Natural killer cell (primary cell): ENCODE measurements around the gene ELFN2. TPM values are rescaled to one million over a fixed set of nuclear protein-coding genes. Genes with fewer than 3 reads are reported as not detected.

Experiments used
- ATAC-seq, 3 donors: fragments of 150-1000 bp in 2 of 3; fragments of 200-7000 bp in 1 of 3; cut with Tn5 transposase; 1 replicate in 1 of 3; 2 replicates in 2 of 3; pipeline ENCODE4 v1.10.0; 2021; ENCODE audit warnings: mild to moderate bottlenecking in 2 of 3, moderate library complexity in 2 of 3
- DNase-seq, 2 donors: peaks; one replicate each; pipeline versions ENCODE4 v3.0.0 to v3.0.0-alpha.2; 2013 to 2021; ENCODE audit warnings: mixed read lengths in 1 of 2
- H3K27ac ChIP-seq: one replicate; pipeline ENCODE4 v1.5.1; 2013; ENCODE audit warnings: mild to moderate bottlenecking, low read length
- H3K27me3 ChIP-seq: one replicate; pipeline ENCODE4 v1.6.1; 2013; ENCODE audit warnings: low read length; ENCODE audit not compliant: control insufficient read depth, insufficient read depth
- H3K36me3 ChIP-seq: one replicate; pipeline ENCODE4 v1.6.1; 2013; ENCODE audit warnings: low read length; ENCODE audit not compliant: control insufficient read depth, insufficient read depth
- H3K4me1 ChIP-seq: one replicate; pipeline ENCODE4 v1.6.1; 2013; ENCODE audit warnings: low read length; ENCODE audit not compliant: control insufficient read depth, insufficient read depth
- H3K4me3 ChIP-seq: one replicate; pipeline ENCODE4 v1.5.1; 2013; ENCODE audit warnings: low read length
- H3K9me3 ChIP-seq: one replicate; pipeline ENCODE4 v1.6.1; 2013; ENCODE audit warnings: low read length; ENCODE audit not compliant: control insufficient read depth, insufficient read depth
- H3K27ac Mint-ChIP-seq, 2 donors: one replicate each; pipeline ENCODE4 v1.8.0; 2022; ENCODE audit warnings: mild to moderate bottlenecking in 2 of 2, mixed read lengths in 2 of 2, moderate library complexity in 1 of 2
- H3K27me3 Mint-ChIP-seq, 2 donors: one replicate each; pipeline ENCODE4 v1.8.0; 2022; ENCODE audit warnings: low read depth in 2 of 2, mixed read lengths in 2 of 2
- H3K36me3 Mint-ChIP-seq: one replicate; pipeline ENCODE4 v1.8.0; 2022; ENCODE audit warnings: mixed read lengths
- H3K4me1 Mint-ChIP-seq, 2 donors: one replicate each; pipeline ENCODE4 v1.8.0; 2022; ENCODE audit warnings: mixed read lengths in 2 of 2
- H3K4me3 Mint-ChIP-seq: one replicate; pipeline ENCODE4 v1.8.0; 2022; ENCODE audit warnings: mild to moderate bottlenecking, moderate library complexity, mixed read lengths
- H3K9me3 Mint-ChIP-seq, 2 donors: one replicate each; pipeline ENCODE4 v1.8.0; 2022; ENCODE audit warnings: mixed read lengths in 2 of 2
- WGBS: methylation state at CpG from one replicate; pipeline ENCODE4 v1.1.7; 2013; ENCODE audit warnings: missing lambda C conversion rate; ENCODE audit not compliant: insufficient coverage; 5-methylcytosine and 5-hydroxymethylcytosine counted together
- intact Hi-C: fragments of 100-400 bp; cut with micrococcal nuclease; formaldehyde crosslinking; loops from one replicate; pipeline ENCODE4 v1.14.2; 2022
- total RNA-seq, 4 donors: library from RNA; stranded (reverse); fragments of 120-200 nt in 1 of 4; gene quantifications; one replicate each; pipeline versions ENCODE4 v1.2.3 to v1.2.4, GENCODE V29; 2013 to 2022
- TF ChIP-seq, protein P1 (sequence below): fragments of 200-600 bp; IDR thresholded peaks from one replicate; pipeline ENCODE4 v1.8.0; 2022; ENCODE audit warnings: antibody characterized with exemption

The ELFN2 gene
- total RNA-seq, 3 donors from 2014 or later (not counting 1 experiment from before 2014, with no cell fraction given): 0.33 to 0.49 (median 0.36) TPM

DNA sequence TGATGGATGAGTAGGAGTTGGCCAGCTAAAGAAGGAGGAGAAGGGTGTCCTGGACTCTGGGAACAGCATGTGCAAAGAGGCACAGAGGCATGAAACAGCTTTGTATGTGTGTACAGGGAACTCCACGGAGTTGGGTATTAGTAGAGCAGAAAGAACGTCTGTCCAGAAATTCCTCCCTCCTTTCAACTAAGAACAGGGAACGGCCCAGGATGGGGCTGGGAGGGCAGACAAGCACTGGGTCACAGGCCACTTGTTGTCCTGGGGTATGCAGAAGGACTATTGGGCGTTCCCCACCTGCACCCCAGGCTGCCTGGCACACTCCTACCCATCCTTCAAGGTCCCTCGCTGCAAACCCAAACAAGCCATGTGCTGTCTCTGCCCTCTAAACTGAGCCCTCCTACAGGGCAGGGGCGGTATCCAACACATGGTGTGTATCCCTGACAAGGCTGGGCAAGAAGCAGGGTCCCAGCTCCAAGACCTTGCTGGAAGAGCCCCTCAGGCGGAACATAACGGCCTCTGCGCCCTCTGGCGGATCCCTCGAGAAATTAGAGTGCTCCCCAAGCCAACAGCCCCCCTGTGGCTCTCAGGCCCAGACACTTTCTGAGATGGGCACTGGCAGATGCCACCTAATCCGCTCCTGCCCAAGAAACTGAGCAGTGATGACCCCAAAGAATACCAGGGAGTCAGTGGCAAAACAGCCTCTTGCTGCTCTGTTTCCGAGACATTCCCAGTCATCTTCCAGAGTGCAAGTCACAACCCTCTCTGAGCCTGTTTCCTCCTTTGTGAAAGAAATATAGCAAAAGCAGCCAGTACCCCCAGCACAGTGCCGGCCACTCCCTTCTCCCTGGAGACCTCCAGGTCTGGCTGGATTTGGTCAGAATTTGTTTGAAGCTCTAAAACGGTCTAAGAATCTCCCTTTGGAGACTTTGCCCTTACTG, 1.6 kb upstream of the ELFN2 start:
- TF ChIP-seq, protein P1, sequence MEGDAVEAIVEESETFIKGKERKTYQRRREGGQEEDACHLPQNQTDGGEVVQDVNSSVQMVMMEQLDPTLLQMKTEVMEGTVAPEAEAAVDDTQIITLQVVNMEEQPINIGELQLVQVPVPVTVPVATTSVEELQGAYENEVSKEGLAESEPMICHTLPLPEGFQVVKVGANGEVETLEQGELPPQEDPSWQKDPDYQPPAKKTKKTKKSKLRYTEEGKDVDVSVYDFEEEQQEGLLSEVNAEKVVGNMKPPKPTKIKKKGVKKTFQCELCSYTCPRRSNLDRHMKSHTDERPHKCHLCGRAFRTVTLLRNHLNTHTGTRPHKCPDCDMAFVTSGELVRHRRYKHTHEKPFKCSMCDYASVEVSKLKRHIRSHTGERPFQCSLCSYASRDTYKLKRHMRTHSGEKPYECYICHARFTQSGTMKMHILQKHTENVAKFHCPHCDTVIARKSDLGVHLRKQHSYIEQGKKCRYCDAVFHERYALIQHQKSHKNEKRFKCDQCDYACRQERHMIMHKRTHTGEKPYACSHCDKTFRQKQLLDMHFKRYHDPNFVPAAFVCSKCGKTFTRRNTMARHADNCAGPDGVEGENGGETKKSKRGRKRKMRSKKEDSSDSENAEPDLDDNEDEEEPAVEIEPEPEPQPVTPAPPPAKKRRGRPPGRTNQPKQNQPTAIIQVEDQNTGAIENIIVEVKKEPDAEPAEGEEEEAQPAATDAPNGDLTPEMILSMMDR: peak; percentile 59
- peak overlapping the region; percentile 21 for H3K4me3 Mint-ChIP-seq

DNA sequence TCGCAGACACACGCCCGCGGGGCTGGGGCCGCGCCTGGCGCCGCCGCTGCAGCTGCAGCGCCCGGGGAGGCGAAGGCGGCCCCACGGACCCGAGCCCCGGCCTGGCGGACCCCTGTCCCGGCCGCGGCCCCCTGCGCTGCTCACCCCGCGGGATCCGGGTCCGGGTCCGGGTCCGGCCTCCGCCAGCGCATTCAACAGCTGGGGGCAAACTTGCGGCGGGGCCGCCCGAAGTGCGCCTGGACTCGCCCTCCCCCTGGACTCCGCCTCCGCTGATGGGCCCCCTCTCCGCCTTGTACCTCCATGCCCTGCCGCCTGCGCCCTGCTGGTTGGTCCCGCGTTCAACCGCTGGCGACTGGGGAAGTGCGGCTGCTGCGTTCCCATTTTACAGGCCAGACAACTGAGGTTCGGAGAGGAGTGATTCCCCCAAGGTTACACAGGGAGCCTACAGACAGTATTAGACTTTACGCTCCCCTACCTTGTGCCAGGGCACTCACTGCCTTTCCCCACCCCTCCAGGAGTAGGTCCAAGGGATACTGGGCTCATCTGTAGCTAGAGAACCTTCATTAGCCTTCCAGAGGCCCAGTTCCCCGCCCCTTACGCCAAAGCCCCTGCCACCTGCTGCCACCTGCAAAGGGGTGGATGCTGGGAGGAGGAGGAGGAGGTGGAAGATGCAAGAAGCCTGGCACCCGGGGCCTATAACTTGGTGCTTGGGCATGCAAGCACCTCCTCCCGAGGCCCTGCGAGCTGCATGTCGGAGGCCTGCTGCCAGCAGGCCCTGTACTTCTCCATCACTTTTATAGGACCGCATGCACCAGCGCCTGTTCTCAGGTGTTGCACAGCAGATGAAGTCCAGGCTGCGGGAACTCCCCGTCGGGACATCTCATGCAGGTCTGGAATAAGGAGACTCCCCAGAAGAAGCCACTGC, 694 bp upstream of the ELFN2 start:
- Mint-ChIP-seq H3K36me3 (no peaks in the 10 kb centered on the region), H3K9me3 (no peaks in the 10 kb centered on the region), H3K27ac (no peak overlapping the region), H3K27me3 (peaks cover 34 to 40% of the 10 kb centered on the region in 2 donors), H3K4me1 (peaks cover 0 to 6% of the 10 kb centered on the region in 2 donors), H3K4me3 (peak overlapping the region; percentile 83)
- intact Hi-C loops: no loop called here
- TF ChIP-seq, protein P1: no peak
- H3K27me3 ChIP-seq: peaks cover 31% of the 10 kb centered on the region
- no peaks in the 10 kb centered on the region for H3K9me3 ChIP-seq
- ATAC-seq (peak in 1 of 3 donors; percentile 24), DNase-seq (no peak)
- H3K36me3 ChIP-seq: no peaks in the 10 kb centered on the region
- no peak overlapping the region for H3K27ac ChIP-seq
- no peak overlapping the region for H3K4me3 ChIP-seq
- peaks cover 20% of the 10 kb centered on the region for H3K4me1 ChIP-seq
- WGBS: 20% methylated on average over 59 of the region's 59 CpGs

More for the DNA sequence above, 1.6 kb upstream of the ELFN2 start:
- Mint-ChIP-seq H3K9me3 (no peaks in the 10 kb centered on the region), H3K27ac (no peak overlapping the region), H3K27me3 (peaks cover 34 to 40% of the 10 kb centered on the region in 2 donors), H3K4me1 (peaks cover 0 to 6% of the 10 kb centered on the region in 2 donors), H3K36me3 (no peaks in the 10 kb centered on the region)
- 33% methylated on average over 15 of the region's 15 CpGs for WGBS
- no peaks in the 10 kb centered on the region for H3K9me3 ChIP-seq
- peaks cover 31% of the 10 kb centered on the region for H3K27me3 ChIP-seq
- DNase-seq: peak; percentile 36 to 84
- H3K4me3 ChIP-seq: no peak overlapping the region
- H3K27ac ChIP-seq: no peak overlapping the region
- intact Hi-C loops: no loop called here
- no peaks in the 10 kb centered on the region for H3K36me3 ChIP-seq
- peaks cover 20% of the 10 kb centered on the region for H3K4me1 ChIP-seq
- ATAC-seq: peak in 2 of 3 donors; percentile 54 to 67

DNA sequence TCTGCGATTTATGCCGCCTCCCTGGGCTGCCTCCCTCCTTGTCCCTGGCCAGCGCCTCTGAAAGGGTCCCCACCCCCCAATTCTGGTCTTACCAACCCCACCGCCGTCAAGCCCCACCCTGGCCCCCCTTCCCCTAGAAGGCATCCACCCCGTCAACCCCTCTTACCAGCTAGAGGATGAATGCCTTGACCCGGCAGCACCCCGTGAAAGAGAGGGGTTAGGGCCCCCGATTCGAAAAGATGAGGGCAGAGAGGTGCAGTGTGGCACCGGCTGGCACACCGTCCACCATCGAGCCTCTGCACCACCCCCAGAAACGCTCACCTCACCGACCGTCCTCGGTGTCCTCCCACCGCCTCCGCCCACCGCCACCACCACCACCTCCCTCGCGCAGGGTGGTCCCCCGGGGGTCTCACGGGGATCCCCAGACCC, 559 bp downstream of the ELFN2 start:
- WGBS: 7% methylated on average over 24 of the region's 24 CpGs
- Mint-ChIP-seq H3K4me1 (peaks cover 0 to 6% of the 10 kb centered on the region in 2 donors), H3K4me3 (peak overlapping the region; percentile 75), H3K9me3 (no peaks in the 10 kb centered on the region), H3K27me3 (peaks cover 33 to 37% of the 10 kb centered on the region in 2 donors), H3K27ac (no peak overlapping the region), H3K36me3 (no peaks in the 10 kb centered on the region)
- H3K9me3 ChIP-seq: no peaks in the 10 kb centered on the region
- H3K4me1 ChIP-seq: peaks cover 20% of the 10 kb centered on the region
- ATAC-seq (no peak), DNase-seq (no peak)
- H3K4me3 ChIP-seq: no peak overlapping the region
- TF ChIP-seq, protein P1: no peak
- no peaks in the 10 kb centered on the region for H3K36me3 ChIP-seq
- intact Hi-C loops: no loop called here
- no peak overlapping the region for H3K27ac ChIP-seq
- H3K27me3 ChIP-seq: peaks cover 31% of the 10 kb centered on the region
